Measurements from ENCODE around the gene GOT1. TPM values are rescaled to one million over a fixed set of nuclear protein-coding genes. Genes with fewer than 3 reads are reported as not detected.

GOT1 gene
- total and polyA plus RNA-seq, 2 donors (not counting 3 experiments of a cell fraction or from before 2014, with no cell fraction given) = 14.4 to 36.3 TPM

DNA sequence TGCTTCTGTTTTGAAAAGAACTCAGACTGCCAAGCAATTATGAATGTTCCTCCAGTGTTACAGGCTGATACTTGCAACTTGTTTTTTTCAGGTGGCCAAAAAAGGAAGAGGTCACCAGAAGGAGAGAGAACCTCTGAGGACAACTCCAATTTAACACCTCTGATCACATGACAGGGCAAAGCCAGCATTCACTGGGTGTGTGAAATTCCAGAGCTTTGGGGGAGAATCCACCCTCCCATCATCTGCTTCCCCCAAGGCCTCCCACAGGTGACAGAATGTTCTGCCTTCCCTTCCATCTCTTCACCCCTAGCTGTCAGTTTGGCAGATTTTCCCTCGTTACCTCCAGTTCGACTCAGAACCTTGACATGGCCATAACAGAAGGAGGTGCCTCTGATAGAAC lies 39.1 kb downstream of the GOT1 start:
- Histone ChIP-seq H3K4me3 (replicated peaks in 1 of 3; ENCODE audit: insufficient read depth in 1 of 3, low read depth in 1 of 3, low read length in 3 of 3) (no peak overlapping the region), H3K9me3 (replicated peaks; ENCODE audit: control insufficient read depth, insufficient read depth, low read length) (no peaks in the 10 kb centered on the region), H3K4me2 (ENCODE audit: insufficient read depth, low read length) (no peak overlapping the region), H3K36me3 (ENCODE audit: control insufficient read depth in 2 of 2, extremely low read depth in 1 of 2, insufficient read depth in 2 of 2, low read length in 2 of 2) (no peaks in the 10 kb centered on the region), H3K9me1 (replicated peaks; ENCODE audit: control insufficient read depth, extremely low read depth, insufficient read depth, low read length) (no peaks in the 10 kb centered on the region), H3K27me3 (ENCODE audit: control insufficient read depth in 2 of 2, insufficient read depth in 2 of 2, low read length in 2 of 2) (peaks cover 6 to 8% of the 10 kb centered on the region in 2 experiments), H3K27ac (ENCODE audit: insufficient read depth, low read depth, low read length) (no peak overlapping the region), H2AFZ (ENCODE audit: low read depth, low read length) (no peak overlapping the region), H3K4me1 (ENCODE audit: control insufficient read depth, extremely low read depth, insufficient read depth, low read length) (peaks cover 22% of the 10 kb centered on the region), H3K9ac (replicated peaks; ENCODE audit: extremely low read depth, insufficient read depth, low read length) (no peak overlapping the region), H3K79me2 (ENCODE audit: control insufficient read depth, insufficient read depth, low read length) (no peaks in the 10 kb centered on the region), H4K20me1 (replicated peaks; ENCODE audit: control insufficient read depth, extremely low read depth, insufficient read depth, low read length) (no peaks in the 10 kb centered on the region)
- TF ChIP-seq FOS (IDR thresholded peaks at IDR 0.05; ENCODE audit: borderline replicate concordance, insufficient read depth, low read length) = no peak
- TF ChIP-seq, protein P1, sequence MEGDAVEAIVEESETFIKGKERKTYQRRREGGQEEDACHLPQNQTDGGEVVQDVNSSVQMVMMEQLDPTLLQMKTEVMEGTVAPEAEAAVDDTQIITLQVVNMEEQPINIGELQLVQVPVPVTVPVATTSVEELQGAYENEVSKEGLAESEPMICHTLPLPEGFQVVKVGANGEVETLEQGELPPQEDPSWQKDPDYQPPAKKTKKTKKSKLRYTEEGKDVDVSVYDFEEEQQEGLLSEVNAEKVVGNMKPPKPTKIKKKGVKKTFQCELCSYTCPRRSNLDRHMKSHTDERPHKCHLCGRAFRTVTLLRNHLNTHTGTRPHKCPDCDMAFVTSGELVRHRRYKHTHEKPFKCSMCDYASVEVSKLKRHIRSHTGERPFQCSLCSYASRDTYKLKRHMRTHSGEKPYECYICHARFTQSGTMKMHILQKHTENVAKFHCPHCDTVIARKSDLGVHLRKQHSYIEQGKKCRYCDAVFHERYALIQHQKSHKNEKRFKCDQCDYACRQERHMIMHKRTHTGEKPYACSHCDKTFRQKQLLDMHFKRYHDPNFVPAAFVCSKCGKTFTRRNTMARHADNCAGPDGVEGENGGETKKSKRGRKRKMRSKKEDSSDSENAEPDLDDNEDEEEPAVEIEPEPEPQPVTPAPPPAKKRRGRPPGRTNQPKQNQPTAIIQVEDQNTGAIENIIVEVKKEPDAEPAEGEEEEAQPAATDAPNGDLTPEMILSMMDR (IDR thresholded peaks at IDR 0.05; ENCODE audit: extremely low read depth in 1 of 2, insufficient read depth in 1 of 2, low read depth in 1 of 2, low read length in 2 of 2) = no peak
- TF ChIP-seq EZH2 (IDR thresholded peaks at IDR 0.05; ENCODE audit: borderline replicate concordance, low read depth, low read length, severe bottlenecking) = no peak
- no peak for TF ChIP-seq MYC (IDR thresholded peaks at IDR 0.05; ENCODE audit: low read depth, low read length)
- TF ChIP-seq GATA2 (IDR thresholded peaks at IDR 0.05; ENCODE audit: insufficient read depth, insufficient read length, low read depth, low read length) = no peak
- TF ChIP-seq, protein P2, sequence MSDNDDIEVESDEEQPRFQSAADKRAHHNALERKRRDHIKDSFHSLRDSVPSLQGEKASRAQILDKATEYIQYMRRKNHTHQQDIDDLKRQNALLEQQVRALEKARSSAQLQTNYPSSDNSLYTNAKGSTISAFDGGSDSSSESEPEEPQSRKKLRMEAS (IDR thresholded peaks at IDR 0.05; ENCODE audit: insufficient read depth, insufficient read length) = no peak
- no peak for TF ChIP-seq JUN (IDR thresholded peaks at IDR 0.05; ENCODE audit: borderline replicate concordance, insufficient read depth, insufficient read length, low read depth)
- BruUV-seq (replicated peaks) = no TSS peak
- FAIRE-seq (no peak), DNase-seq (ENCODE audit: low read depth, low spot score) (no peak)
- CTCF ChIA-PET = interaction anchor here (1.0 to 6.8 kb wide), 12 partner anchors 11 to 228 kb away, joined by 3 to 151 read pairs (median 4); partner anchors contain the start of gene GOT1
- dilution Hi-C loops (cut with MboI; ENCODE audit: extremely low pct_ligation_motif_present, low sequenced_read_pairs) (no loop called here), intact Hi-C loops (cut with micrococcal nuclease) (loop anchor here (5.0 to 10.0 kb wide), 2 partner anchors 156 to 927 kb away; no protein-coding TSS in a partner anchor)
- POLR2A ChIA-PET = no interaction called here

Measured in endothelial cell of umbilical vein (primary cell).